ENCODE measurements around the gene HMGCS2.

GRCh38 chr1:119762409-119762808, 6.3 kb downstream of the HMGCS2 start:
- TF ChIP-seq RAD21 (IDR thresholded peaks at IDR 0.05) (no peak), CTCF (IDR thresholded peaks at IDR 0.05; ENCODE audit: low read depth, low read length, missing input control) (no peak), TAF1 (conservative IDR thresholded peaks at IDR 0.05) (no peak), GABPA (IDR thresholded peaks at IDR 0.05 in 1 of 2, conservative IDR thresholded peaks at IDR 0.05 in 1 of 2) (no peak), ZBTB33 (IDR thresholded peaks at IDR 0.05) (no peak), REST (IDR thresholded peaks at IDR 0.05) (no peak), RXRA (IDR thresholded peaks at IDR 0.05) (no peak)
